AG09319 (cell line): ENCODE data around the gene SLC9A4.

Experiments
- DNase-seq: peaks from one replicate; pipeline ENCODE4 v3.0.0-alpha.2; 2010; ENCODE audit warnings: low read depth; ENCODE audit errors: extremely low read depth
- TF ChIP-seq, protein P1 (sequence below): IDR thresholded peaks from 2 replicates; pipeline ENCODE4 v1.5.1; 2011; ENCODE audit warnings: low read depth, mild to moderate bottlenecking, inconsistent platforms, low read length, moderate library complexity

The SLC9A4 gene, protein sequence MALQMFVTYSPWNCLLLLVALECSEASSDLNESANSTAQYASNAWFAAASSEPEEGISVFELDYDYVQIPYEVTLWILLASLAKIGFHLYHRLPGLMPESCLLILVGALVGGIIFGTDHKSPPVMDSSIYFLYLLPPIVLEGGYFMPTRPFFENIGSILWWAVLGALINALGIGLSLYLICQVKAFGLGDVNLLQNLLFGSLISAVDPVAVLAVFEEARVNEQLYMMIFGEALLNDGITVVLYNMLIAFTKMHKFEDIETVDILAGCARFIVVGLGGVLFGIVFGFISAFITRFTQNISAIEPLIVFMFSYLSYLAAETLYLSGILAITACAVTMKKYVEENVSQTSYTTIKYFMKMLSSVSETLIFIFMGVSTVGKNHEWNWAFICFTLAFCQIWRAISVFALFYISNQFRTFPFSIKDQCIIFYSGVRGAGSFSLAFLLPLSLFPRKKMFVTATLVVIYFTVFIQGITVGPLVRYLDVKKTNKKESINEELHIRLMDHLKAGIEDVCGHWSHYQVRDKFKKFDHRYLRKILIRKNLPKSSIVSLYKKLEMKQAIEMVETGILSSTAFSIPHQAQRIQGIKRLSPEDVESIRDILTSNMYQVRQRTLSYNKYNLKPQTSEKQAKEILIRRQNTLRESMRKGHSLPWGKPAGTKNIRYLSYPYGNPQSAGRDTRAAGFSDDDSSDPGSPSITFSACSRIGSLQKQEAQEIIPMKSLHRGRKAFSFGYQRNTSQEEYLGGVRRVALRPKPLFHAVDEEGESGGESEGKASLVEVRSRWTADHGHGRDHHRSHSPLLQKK

DNA sequence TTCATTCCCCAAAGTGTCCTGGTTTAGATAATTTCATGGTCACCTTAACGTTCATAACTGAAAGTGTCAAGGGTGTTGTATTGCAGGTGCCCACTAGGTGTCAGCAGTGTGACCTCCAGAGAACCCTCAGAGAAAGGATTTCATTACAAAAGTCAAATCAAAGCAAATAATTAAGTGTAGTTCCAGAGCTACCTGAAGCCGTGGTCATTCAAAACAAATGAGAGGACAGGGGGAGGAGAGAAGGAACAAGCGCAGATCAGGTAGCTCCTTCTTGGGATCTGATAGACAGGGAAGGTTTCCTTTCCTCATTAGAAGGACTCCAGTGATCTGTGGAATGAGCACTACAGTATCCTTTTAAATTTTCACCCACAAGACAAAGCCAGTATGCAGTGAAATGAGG is at the start of gene SLC9A4:
Gene SLC9A4, plus strand, starts transcription at position 207 of the 400 bp plus-strand sequence. CDS start 534 bp downstream, outside the sequence.
- DNase-seq: no peak
- TF ChIP-seq, protein P1, sequence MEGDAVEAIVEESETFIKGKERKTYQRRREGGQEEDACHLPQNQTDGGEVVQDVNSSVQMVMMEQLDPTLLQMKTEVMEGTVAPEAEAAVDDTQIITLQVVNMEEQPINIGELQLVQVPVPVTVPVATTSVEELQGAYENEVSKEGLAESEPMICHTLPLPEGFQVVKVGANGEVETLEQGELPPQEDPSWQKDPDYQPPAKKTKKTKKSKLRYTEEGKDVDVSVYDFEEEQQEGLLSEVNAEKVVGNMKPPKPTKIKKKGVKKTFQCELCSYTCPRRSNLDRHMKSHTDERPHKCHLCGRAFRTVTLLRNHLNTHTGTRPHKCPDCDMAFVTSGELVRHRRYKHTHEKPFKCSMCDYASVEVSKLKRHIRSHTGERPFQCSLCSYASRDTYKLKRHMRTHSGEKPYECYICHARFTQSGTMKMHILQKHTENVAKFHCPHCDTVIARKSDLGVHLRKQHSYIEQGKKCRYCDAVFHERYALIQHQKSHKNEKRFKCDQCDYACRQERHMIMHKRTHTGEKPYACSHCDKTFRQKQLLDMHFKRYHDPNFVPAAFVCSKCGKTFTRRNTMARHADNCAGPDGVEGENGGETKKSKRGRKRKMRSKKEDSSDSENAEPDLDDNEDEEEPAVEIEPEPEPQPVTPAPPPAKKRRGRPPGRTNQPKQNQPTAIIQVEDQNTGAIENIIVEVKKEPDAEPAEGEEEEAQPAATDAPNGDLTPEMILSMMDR: peak; percentile 96

DNA sequence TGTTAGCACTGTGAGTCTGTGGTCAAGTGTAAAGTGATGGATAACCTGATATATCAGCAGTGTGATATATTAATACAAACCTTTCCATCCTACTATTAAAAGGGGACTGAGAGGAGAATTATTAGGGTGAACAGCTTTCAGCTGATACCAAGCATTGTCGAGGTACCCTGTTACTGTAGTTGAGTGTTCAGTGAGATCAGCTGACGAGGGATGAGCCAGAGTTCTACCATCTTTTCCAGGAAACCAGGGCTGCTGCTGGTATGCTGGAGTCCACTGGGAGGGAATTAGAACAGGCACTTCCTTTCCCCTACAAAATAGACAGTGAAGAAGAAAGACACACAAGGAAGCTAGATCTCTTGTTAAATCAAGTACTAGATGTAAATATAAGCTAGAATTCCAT is 49.7 kb upstream of the SLC9A4 start:
- TF ChIP-seq, protein P1: no peak
- DNase-seq: no peak

DNA sequence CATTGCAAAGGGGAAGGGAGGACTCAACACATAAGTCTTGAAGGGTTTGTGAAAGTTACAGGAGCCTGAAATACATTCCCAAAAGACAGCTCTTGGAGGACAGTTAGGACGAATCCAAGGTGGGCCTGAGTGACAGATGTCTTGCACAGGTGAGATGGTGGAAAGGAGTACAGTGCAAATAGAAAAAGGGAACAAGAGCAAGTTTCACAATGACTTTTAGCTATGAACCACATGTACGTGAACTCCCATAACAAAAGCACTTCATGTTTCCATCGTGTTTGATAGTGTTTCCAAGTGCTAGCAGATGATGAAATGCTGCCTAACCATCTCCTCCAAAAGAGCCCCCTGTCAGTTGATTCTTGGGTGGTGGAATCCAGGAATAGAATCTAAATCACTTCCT is 48.3 kb upstream of the SLC9A4 start:
- no peak for DNase-seq
- TF ChIP-seq, protein P1: no peak

DNA sequence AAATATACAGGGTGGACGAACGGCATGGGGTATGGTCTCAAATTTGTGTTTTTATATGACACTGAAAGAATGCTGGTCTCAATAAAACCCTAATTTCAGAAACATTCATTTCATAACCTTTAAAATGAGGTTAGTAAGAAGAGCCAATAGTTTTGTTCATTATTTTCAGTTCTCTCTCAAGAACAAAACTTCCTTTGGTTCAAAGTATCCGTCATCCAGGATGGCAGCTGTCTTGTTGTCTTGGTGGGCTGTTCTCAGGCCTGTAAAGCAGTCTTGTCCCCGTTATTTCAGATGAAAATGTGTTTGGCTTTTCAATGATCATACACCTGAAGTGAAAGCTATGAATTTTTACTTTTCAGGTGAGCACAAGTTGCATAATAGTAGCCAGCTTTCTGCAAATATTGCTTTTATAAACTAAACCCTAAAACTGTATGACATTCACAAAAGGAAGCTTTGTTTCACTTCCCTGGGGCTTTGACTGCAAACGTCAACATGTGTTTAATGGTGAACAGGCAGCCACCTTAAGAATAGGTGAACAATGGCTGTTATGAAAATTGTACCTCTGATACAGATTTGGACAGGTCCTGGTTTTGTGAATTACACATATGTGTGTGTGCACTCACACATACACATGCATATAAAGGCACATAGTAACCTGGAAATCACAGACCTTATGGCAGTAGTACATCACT is 47.4 kb upstream of the SLC9A4 start:
- DNase-seq: no peak

DNA sequence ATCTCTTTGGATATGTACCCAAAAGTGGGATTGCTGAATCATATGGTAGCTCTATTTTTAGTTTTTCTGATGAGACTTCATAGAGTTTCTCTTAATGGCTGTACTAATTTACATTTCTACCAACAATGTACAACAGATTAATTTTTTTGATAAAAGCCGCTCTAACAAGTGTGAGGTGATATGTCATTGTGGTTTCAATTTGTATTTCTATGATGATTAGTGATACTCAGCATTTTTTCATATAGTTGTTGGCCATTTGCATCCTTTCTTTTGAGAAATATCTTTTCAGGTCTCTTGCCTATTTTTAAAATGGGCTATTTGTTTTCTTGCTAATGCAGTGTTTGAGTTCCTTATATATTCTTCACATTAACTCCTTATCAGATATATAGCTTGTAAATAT is 45.8 kb upstream of the SLC9A4 start:
- DNase-seq: no peak
- TF ChIP-seq, protein P1: no peak

More for the DNA sequence above, 47.4 kb upstream of the SLC9A4 start:
- TF ChIP-seq, protein P1: no peak

DNA sequence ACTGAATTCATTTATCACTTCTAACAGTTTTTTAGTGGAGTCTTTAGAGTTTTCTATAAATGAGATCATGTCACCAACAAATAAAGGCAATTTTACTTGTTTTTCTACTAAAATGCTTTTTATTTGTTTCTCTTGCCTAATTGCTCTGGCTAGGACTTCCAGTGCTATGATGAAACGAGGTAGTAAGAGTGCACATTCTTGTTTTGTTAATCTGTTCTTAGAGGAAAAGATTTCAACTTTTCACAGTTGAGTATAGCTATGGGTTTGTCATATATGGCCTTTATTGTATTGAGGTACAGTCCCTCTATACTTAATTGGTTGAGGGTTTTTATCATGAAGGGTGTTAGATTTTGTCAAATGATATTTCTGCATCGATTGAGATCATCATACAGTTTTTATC is 44.5 kb upstream of the SLC9A4 start:
- TF ChIP-seq, protein P1: no peak
- no peak for DNase-seq
